CD14-positive monocyte (primary cell): ENCODE measurements around the gene CDH3. TPM values are rescaled to one million over a fixed set of nuclear protein-coding genes. Genes with fewer than 3 reads are reported as not detected.

Experiments
- DNase-seq, 3 donors: peaks; one replicate each; pipeline ENCODE4 v3.0.0-alpha.2; 2011 to 2022
- H2AFZ ChIP-seq: 2 replicates; pipeline ENCODE4 v1.6.0; 2012; ENCODE audit warnings: mild to moderate bottlenecking, low read depth, low read length, inconsistent platforms; ENCODE audit not compliant: insufficient read depth, poor library complexity, severe bottlenecking
- H3K27ac ChIP-seq, 2 donors: 1 replicate in 1 of 2; 2 replicates in 1 of 2; pipeline ENCODE4 v1.5.1; 2012 to 2013; ENCODE audit warnings: low read length in 2 of 2, control low read depth in 1 of 2, inconsistent platforms in 1 of 2, low read depth in 1 of 2, mild to moderate bottlenecking in 1 of 2
- H3K27me3 ChIP-seq, 2 donors: one replicate each; pipeline versions ENCODE4 v1.6.0 to v1.6.1; 2011 to 2013; ENCODE audit warnings: low read length in 2 of 2; ENCODE audit not compliant: control insufficient read depth in 2 of 2, insufficient read depth in 2 of 2
- H3K36me3 ChIP-seq, 2 donors: replicated peaks in 1 of 2; 1 replicate in 1 of 2; 2 replicates in 1 of 2; pipeline versions ENCODE4 v1.5.1 to v1.6.1; 2012 to 2013; ENCODE audit warnings: low read length in 2 of 2, control low read depth in 1 of 2, inconsistent platforms in 1 of 2, mild to moderate bottlenecking in 1 of 2; ENCODE audit not compliant: insufficient read depth in 2 of 2, control insufficient read depth in 1 of 2
- H3K4me1 ChIP-seq, 2 donors: 1 replicate in 1 of 2; 2 replicates in 1 of 2; pipeline versions ENCODE4 v1.5.1 to v1.6.1; 2012 to 2013; ENCODE audit warnings: low read length in 2 of 2, control low read depth in 1 of 2, inconsistent platforms in 1 of 2, mild to moderate bottlenecking in 1 of 2, moderate library complexity in 1 of 2; ENCODE audit not compliant: insufficient read depth in 2 of 2, control insufficient read depth in 1 of 2
- H3K4me2 ChIP-seq: replicated peaks from 2 replicates; pipeline ENCODE3; 2012; ENCODE audit warnings: low read length, moderate library complexity, mild to moderate bottlenecking; ENCODE audit not compliant: poor library complexity, severe bottlenecking; ENCODE audit errors: extremely low read depth
- H3K4me3 ChIP-seq, 3 experiments: fragments of 200-600 bp in 1 of 3; sonication (generic) in 1 of 3; replicated peaks in 1 of 3; 1 replicate in 2 of 3; 2 replicates in 1 of 3; pipeline ENCODE4 v1.5.1; 2011 to 2013; ENCODE audit warnings: low read length in 3 of 3, mild to moderate bottlenecking in 3 of 3, control low read depth in 2 of 3, low read depth in 2 of 3, inconsistent platforms in 1 of 3, moderate library complexity in 1 of 3
- H3K79me2 ChIP-seq: 2 replicates; pipeline ENCODE4 v1.6.0; 2012; ENCODE audit warnings: mild to moderate bottlenecking, control low read depth, inconsistent platforms, low read length, moderate library complexity; ENCODE audit not compliant: insufficient read depth
- H3K9ac ChIP-seq: 2 replicates; pipeline ENCODE4 v1.6.0; 2017; ENCODE audit warnings: low read length, mild to moderate bottlenecking; ENCODE audit not compliant: insufficient read depth, poor library complexity, severe bottlenecking
- H3K9me3 ChIP-seq, 2 donors: replicated peaks in 1 of 2; 1 replicate in 1 of 2; 2 replicates in 1 of 2; pipeline versions ENCODE4 v1.5.1 to v1.6.1; 2012 to 2013; ENCODE audit warnings: low read length in 2 of 2, control low read depth in 1 of 2; ENCODE audit not compliant: control insufficient read depth in 1 of 2, insufficient read depth in 1 of 2
- H4K20me1 ChIP-seq: 2 replicates; pipeline ENCODE4 v1.6.0; 2012; ENCODE audit warnings: mild to moderate bottlenecking, low read length, control low read depth, moderate library complexity; ENCODE audit not compliant: insufficient read depth
- H3K27ac Mint-ChIP-seq, 7 donors: one replicate each; pipeline ENCODE4 v1.8.0; 2020; ENCODE audit warnings: mild to moderate bottlenecking in 7 of 7, mixed read lengths in 7 of 7, moderate library complexity in 6 of 7, inconsistent platforms in 2 of 7
- H3K27me3 Mint-ChIP-seq, 3 donors: one replicate each; pipeline ENCODE4 v1.8.0; 2021 to 2022; ENCODE audit warnings: low read depth in 3 of 3, mild to moderate bottlenecking in 3 of 3, mixed read lengths in 3 of 3, moderate library complexity in 3 of 3, inconsistent platforms in 1 of 3
- H3K36me3 Mint-ChIP-seq, 2 donors: one replicate each; pipeline ENCODE4 v1.8.0; 2020; ENCODE audit warnings: mixed read lengths in 2 of 2, inconsistent platforms in 1 of 2, mild to moderate bottlenecking in 1 of 2
- H3K4me1 Mint-ChIP-seq: one replicate; pipeline ENCODE4 v1.8.0; 2020; ENCODE audit warnings: mild to moderate bottlenecking, mixed read lengths
- H3K4me3 Mint-ChIP-seq, 2 donors: one replicate each; pipeline ENCODE4 v1.8.0; 2020; ENCODE audit warnings: mild to moderate bottlenecking in 2 of 2, mixed read lengths in 2 of 2, moderate library complexity in 1 of 2
- H3K9me3 Mint-ChIP-seq, 7 donors: one replicate each; pipeline ENCODE4 v1.8.0; 2020 to 2022; ENCODE audit warnings: mixed read lengths in 7 of 7, mild to moderate bottlenecking in 6 of 7, moderate library complexity in 6 of 7, inconsistent platforms in 2 of 7
- WGBS: methylation state at CpG from one replicate; pipeline ENCODE4 v1.1.5; 2013; ENCODE audit warnings: missing lambda C conversion rate; ENCODE audit not compliant: insufficient coverage; 5-methylcytosine and 5-hydroxymethylcytosine counted together
- intact Hi-C, 2 donors: fragments of 100-400 bp; cut with micrococcal nuclease; formaldehyde crosslinking; loops; one replicate each; pipeline versions ENCODE4 v1.15.0 to v1.15.1; 2023
- polyA plus RNA-seq, 3 donors: library from polyadenylated mRNA; depleted of rRNA in 1 of 3; unstranded in 2 of 3; stranded (reverse) in 1 of 3; fragments of 300-500 nt in 2 of 3; fragments of >200 nt in 1 of 3; fragmentation: Illumina TruSeq in 2 of 3; gene quantifications; 1 replicate in 2 of 3; 2 replicates in 1 of 3; pipeline ENCODE4 v1.2.3, GENCODE V29; 2012 to 2021
- TF ChIP-seq, protein P1 (sequence below): fragments of 200-600 bp; IDR thresholded peaks from one replicate; pipeline ENCODE4 v1.8.0; 2022; ENCODE audit warnings: antibody characterized with exemption, mild to moderate bottlenecking

The CDH3 gene
- polyA plus RNA-seq, 3 donors = not detected

GRCh38 chr16:68717684-68718083 is 72.6 kb downstream of the CDH3 start:
- Histone ChIP-seq H3K9ac (no peak overlapping the region), H3K4me3 (no peak overlapping the region), H3K27me3 (no peaks in the 10 kb centered on the region), H3K36me3 (no peaks in the 10 kb centered on the region), H2AFZ (no peak overlapping the region), H3K79me2 (no peaks in the 10 kb centered on the region), H4K20me1 (no peaks in the 10 kb centered on the region), H3K27ac (no peak overlapping the region), H3K9me3 (peaks cover 0 to 5% of the 10 kb centered on the region in 2 donors), H3K4me1 (peaks cover 11 to 12% of the 10 kb centered on the region in 2 donors), H3K4me2 (no peak overlapping the region)
- DNase-seq = no peak
- H3K9me3 Mint-ChIP-seq = peaks cover 0 to 21% (median 3%) of the 10 kb centered on the region in 7 donors
- no CpG with 5 or more reads among the region's 4 CpGs for WGBS
- TF ChIP-seq, protein P1, sequence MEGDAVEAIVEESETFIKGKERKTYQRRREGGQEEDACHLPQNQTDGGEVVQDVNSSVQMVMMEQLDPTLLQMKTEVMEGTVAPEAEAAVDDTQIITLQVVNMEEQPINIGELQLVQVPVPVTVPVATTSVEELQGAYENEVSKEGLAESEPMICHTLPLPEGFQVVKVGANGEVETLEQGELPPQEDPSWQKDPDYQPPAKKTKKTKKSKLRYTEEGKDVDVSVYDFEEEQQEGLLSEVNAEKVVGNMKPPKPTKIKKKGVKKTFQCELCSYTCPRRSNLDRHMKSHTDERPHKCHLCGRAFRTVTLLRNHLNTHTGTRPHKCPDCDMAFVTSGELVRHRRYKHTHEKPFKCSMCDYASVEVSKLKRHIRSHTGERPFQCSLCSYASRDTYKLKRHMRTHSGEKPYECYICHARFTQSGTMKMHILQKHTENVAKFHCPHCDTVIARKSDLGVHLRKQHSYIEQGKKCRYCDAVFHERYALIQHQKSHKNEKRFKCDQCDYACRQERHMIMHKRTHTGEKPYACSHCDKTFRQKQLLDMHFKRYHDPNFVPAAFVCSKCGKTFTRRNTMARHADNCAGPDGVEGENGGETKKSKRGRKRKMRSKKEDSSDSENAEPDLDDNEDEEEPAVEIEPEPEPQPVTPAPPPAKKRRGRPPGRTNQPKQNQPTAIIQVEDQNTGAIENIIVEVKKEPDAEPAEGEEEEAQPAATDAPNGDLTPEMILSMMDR = no peak
- no peaks in the 10 kb centered on the region for H3K36me3 Mint-ChIP-seq
- no peak overlapping the region for H3K4me3 Mint-ChIP-seq
- H3K4me1 Mint-ChIP-seq = peaks cover 8% of the 10 kb centered on the region
- intact Hi-C loops = no loop called here
- H3K27me3 Mint-ChIP-seq = peaks cover 0 to 3% (median 1%) of the 10 kb centered on the region in 3 donors
- H3K27ac Mint-ChIP-seq = no peak overlapping the region

DNA sequence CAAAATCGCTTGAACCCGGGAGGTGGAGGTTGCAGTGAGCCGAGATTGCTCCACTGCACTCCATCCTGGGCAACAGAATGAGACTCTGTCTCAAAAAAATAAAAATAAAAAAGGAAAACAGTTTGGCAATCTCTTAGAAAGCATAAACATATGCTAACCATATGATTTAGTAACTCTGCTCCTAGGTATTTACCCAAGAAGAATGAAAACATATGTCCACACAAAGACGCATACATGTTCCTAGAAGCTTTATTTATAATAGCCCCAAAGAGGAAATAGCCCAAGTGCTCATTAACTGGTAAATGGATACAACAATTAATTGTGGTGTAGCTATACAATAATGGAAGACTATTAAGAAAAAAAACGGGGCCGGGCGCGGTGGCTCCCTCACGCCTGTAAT is 73.5 kb downstream of the CDH3 start:
- no peak overlapping the region for H3K27ac ChIP-seq
- H3K4me1 ChIP-seq = peaks cover 11% of the 10 kb centered on the region in 2 donors
- no peaks in the 10 kb centered on the region for H4K20me1 ChIP-seq
- TF ChIP-seq, protein P1 = no peak
- intact Hi-C loops = no loop called here
- peaks cover 0 to 5% of the 10 kb centered on the region in 2 donors for H3K9me3 ChIP-seq
- peaks cover 0 to 21% (median 3%) of the 10 kb centered on the region in 7 donors for H3K9me3 Mint-ChIP-seq
- no peak overlapping the region for H3K4me3 Mint-ChIP-seq
- peaks cover 5% of the 10 kb centered on the region for H3K4me1 Mint-ChIP-seq
- WGBS = 94% methylated on average over 2 of the region's 9 CpGs
- no peaks in the 10 kb centered on the region for H3K27me3 ChIP-seq
- no peaks in the 10 kb centered on the region for H3K36me3 Mint-ChIP-seq
- no peak overlapping the region for H3K4me3 ChIP-seq
- H3K79me2 ChIP-seq = no peaks in the 10 kb centered on the region
- H3K4me2 ChIP-seq = no peak overlapping the region
- DNase-seq = no peak
- no peak overlapping the region for H3K27ac Mint-ChIP-seq
- peaks cover 0 to 3% (median 1%) of the 10 kb centered on the region in 3 donors for H3K27me3 Mint-ChIP-seq
- no peak overlapping the region for H2AFZ ChIP-seq
- H3K36me3 ChIP-seq = no peaks in the 10 kb centered on the region
- H3K9ac ChIP-seq = no peak overlapping the region
